Renal cortex interstitium (tissue), 15 donors: ENCODE measurements around the gene C1GALT1C1. TPM values are rescaled to one million over a fixed set of nuclear protein-coding genes. Genes with fewer than 3 reads are reported as not detected.
"Not testable (repeated sequence)": the region's sequence is repeated elsewhere in the genome, so short reads cannot be mapped to it uniquely, and the experiment has no call there.

Experiments used
- DNase-seq, 11 donors: peaks; one replicate each; pipeline ENCODE4 v3.0.0-alpha.2; 2013; ENCODE audit warnings: low read depth in 9 of 11, low spot score in 4 of 11; ENCODE audit errors: extremely low read depth in 1 of 11
- long read RNA-seq, 16 experiments: transcript quantifications; one replicate each; lab custom pipeline, GENCODE V29; 2026
- polyA plus RNA-seq, 3 donors: library from polyadenylated mRNA; unstranded; fragments of 120-200 nt; gene quantifications; one replicate each; pipeline ENCODE4 v1.2.1, GENCODE V29; 2013; ENCODE audit not compliant: insufficient read length in 3 of 3

Gene C1GALT1C1
- 10 to 100 TPM; 29.6 to 34.5 (median 30.1) TPM for polyA plus RNA-seq
- long read RNA-seq, donor 1, transcript C1GALT1C1-201 (2 exons, 1,613 nt): major isoform, 12 of 12 reads
- long read RNA-seq, donor 1, partial matches to known transcripts: 0 of 12 reads
- long read RNA-seq, donor 1, other reads (novel, unspliced or antisense): 0 of 12 reads
- long read RNA-seq, donor 2, transcript C1GALT1C1-201 (2 exons, 1,613 nt): major isoform, 10 of 11 reads
- long read RNA-seq, donor 2, partial matches to known transcripts: 0 of 11 reads
- long read RNA-seq, donor 2, other reads (novel, unspliced or antisense): 0 of 11 reads
- long read RNA-seq, donor 3, transcript C1GALT1C1-201 (2 exons, 1,613 nt): major isoform, 24 of 24 reads
- long read RNA-seq, donor 3, partial matches to known transcripts: 0 of 24 reads
- long read RNA-seq, donor 3, other reads (novel, unspliced or antisense): 0 of 24 reads
- long read RNA-seq, donor 4, transcript C1GALT1C1-201 (2 exons, 1,613 nt): major isoform, 13 of 13 reads
- long read RNA-seq, donor 4, partial matches to known transcripts: 0 of 13 reads
- long read RNA-seq, donor 4, other reads (novel, unspliced or antisense): 0 of 13 reads
- long read RNA-seq, donor 5, transcript C1GALT1C1-201 (2 exons, 1,613 nt): major isoform, 26 of 26 reads
- long read RNA-seq, donor 5, partial matches to known transcripts: 0 of 26 reads
- long read RNA-seq, donor 5, other reads (novel, unspliced or antisense): 0 of 26 reads
- long read RNA-seq, donor 6, transcript C1GALT1C1-201 (2 exons, 1,613 nt): major isoform, 19 of 19 reads
- long read RNA-seq, donor 6, partial matches to known transcripts: 0 of 19 reads
- long read RNA-seq, donor 6, other reads (novel, unspliced or antisense): 0 of 19 reads
- long read RNA-seq, donor 7, transcript C1GALT1C1-201 (2 exons, 1,613 nt): major isoform, 10 of 10 reads
- long read RNA-seq, donor 7, partial matches to known transcripts: 0 of 10 reads
- long read RNA-seq, donor 7, other reads (novel, unspliced or antisense): 0 of 10 reads
- long read RNA-seq, donor 8, transcript C1GALT1C1-201 (2 exons, 1,613 nt): major isoform, 32 of 32 reads
- long read RNA-seq, donor 8, partial matches to known transcripts: 0 of 32 reads
- long read RNA-seq, donor 8, other reads (novel, unspliced or antisense): 0 of 32 reads
- long read RNA-seq, donor 9, transcript C1GALT1C1-201 (2 exons, 1,613 nt): major isoform, 16 of 16 reads
- long read RNA-seq, donor 9, partial matches to known transcripts: 0 of 16 reads
- long read RNA-seq, donor 9, other reads (novel, unspliced or antisense): 0 of 16 reads
- long read RNA-seq, donor 10, transcript C1GALT1C1-201 (2 exons, 1,613 nt): major isoform, 19 of 19 reads
- long read RNA-seq, donor 10, partial matches to known transcripts: 0 of 19 reads
- long read RNA-seq, donor 10, other reads (novel, unspliced or antisense): 0 of 19 reads
- long read RNA-seq, donor 11, partial matches to known transcripts: 0 of 4 reads
- long read RNA-seq, donor 11, other reads (novel, unspliced or antisense): 0 of 4 reads
- long read RNA-seq, donor 12, transcript C1GALT1C1-201 (2 exons, 1,613 nt): major isoform, 8 of 8 reads
- long read RNA-seq, donor 12, partial matches to known transcripts: 0 of 8 reads
- long read RNA-seq, donor 12, other reads (novel, unspliced or antisense): 0 of 8 reads
- long read RNA-seq, donor 13, transcript C1GALT1C1-201 (2 exons, 1,613 nt): major isoform, 36 of 36 reads
- long read RNA-seq, donor 13, partial matches to known transcripts: 0 of 36 reads
- long read RNA-seq, donor 13, other reads (novel, unspliced or antisense): 0 of 36 reads
- long read RNA-seq, donor 14, transcript C1GALT1C1-201 (2 exons, 1,613 nt): major isoform, 23 of 23 reads
- long read RNA-seq, donor 14, partial matches to known transcripts: 0 of 23 reads
- long read RNA-seq, donor 14, other reads (novel, unspliced or antisense): 0 of 23 reads
- long read RNA-seq, donor 15, transcript C1GALT1C1-201 (2 exons, 1,613 nt): major isoform, 10 of 10 reads
- long read RNA-seq, donor 15, partial matches to known transcripts: 0 of 10 reads
- long read RNA-seq, donor 15, other reads (novel, unspliced or antisense): 0 of 10 reads
- long read RNA-seq, donor 16, transcript C1GALT1C1-201 (2 exons, 1,613 nt): major isoform, 47 of 114 reads
- long read RNA-seq, donor 16, partial matches to known transcripts: 67 of 114 reads
- long read RNA-seq, donor 16, other reads (novel, unspliced or antisense): 0 of 114 reads

DNA sequence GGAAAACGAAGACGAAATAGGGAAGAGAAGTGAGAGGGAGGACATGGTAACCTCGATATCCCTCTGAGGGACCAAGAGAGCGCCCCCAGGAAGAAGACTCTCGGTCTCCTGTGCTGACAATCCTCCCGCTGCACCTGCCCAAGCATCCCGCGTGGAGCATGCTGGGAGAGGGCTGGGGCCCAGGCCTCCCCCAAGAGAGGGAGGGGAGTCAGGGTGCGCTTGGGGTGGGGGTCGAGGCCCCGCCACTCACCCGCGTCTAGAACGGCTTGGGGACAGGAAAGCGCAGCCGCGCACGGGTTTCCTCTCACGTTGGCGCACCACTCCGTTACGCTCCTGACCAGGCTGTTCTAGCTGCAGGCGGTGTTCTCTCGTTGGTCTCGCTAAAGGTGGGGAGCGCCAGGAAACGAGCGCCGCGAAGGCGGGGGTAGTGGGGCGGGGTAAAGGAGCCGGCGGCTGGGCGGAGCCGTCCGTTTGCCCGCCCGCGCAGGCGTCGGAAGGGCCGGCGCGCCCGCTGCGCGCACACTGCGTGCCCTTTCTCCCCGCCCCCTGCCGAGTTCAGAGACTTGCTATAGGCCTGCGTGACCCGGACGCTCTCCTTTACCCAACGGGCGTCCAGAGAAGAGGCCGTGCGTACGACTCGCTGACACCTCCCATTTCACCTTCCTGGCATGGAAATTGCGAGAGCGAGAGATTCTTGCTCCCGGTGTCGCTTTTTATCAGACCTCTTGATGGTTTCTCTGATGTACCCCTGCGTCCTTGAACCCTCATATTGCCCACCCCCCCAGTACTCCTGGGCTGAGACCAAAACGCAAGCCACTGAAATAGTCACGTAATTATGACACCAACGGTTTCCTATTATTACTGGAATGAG is at the start of gene C1GALT1C1:
Gene C1GALT1C1 (minus strand): TSS at position 388 of the 871 bp plus-strand sequence. CDS start 2,888 bp downstream, outside the sequence.
- peak; percentile 56 to 86 (median 78) for DNase-seq

DNA sequence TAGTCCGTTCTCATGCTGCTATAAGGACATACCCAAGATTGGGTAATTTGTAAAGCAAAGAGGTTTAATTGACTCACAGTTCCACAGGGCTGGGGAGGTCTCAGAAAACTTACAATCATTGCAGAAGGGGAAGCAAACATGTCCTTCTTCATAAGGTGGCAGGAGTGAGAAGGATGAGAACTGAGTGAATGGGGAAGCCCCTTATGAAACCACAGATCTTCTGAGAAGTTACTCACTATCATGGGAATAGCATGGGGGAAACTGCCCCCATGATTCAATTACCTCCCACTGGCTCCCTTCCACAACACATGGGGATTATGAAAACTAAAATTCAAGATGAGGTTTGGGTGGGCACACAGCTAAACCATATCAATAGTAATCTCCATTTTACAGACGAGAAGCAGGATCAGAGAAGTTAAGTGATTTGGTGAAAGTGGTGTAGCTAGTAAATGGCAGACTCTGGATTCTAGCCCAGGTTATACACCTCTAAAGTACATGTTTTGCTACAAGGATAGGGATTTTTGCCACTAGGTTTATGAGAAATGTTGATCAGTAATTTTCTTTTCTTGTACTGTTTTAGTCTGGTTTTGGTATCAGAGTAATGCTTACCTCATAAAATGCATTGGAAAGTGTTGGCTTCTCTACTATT is 47.3 kb upstream of the C1GALT1C1 start:
- no peak for DNase-seq

DNA sequence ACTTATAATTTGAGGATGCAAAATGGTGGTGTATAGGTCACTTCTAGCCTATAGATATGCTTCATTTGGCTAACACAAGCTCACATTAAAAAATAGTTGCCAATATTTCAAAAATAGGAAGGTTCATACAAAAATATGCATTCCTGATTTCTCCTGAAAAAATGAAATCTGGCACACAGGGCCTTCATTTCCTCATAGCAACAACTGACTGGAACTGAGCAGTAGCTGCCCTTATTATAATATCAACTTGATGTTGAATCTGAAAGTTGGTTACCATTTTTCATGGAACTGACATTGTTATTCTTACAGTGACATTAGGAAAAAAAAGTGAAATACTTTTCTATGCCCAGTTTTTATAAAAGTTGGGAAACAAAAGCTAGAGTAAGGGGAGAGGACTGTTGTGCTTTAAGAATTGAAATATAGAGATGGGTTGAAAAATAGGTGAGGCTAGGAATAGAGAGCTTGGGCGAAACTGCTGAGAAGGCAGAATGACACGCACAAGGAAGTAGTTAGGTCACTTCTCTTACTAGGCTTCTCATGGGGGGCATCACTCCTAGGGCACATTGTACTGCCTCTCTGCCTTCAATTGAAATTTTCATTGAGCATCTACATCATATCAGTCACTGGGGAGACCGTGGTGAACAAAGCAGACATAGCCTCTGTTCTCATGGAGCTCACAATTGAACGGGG is 43.1 kb upstream of the C1GALT1C1 start:
- DNase-seq: no peak

DNA sequence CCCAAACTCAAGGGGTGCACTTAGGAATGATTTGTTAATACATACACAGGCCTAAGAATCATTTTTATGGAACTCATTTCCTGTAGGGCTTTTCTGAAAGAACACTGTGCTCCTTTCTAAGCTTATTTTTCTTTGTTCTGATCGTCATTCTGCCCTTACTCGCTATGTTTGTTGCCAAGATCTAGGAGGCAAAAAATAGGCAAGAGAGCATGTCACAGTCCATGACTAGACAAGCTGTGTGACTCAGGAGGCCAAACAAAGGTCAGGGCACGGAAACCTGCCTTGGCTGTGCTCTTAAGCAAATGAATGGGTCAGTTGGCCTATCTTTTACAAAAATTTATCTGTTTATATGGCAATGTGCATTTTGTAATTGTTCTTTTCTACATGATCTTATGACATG is 42.5 kb upstream of the C1GALT1C1 start:
- no peak for DNase-seq

DNA sequence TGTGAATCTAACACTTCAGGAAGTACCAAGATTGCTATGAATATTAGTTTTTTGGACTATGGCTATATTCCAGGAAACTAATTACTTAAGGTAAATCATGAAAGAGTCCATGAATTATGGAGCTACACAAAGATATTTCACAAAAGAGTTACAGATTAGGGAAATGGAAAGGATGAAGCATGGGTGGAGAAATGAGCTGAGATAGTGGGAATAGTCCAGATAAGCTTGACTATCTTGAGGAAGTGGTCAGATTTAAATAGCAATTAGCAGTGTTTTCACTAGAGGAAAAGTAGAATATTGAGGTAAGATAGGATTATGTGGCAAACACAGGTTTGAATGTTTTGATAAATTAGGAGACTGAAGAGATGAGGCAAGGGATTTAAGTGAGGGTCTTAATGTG is 42.1 kb upstream of the C1GALT1C1 start:
- DNase-seq: no peak

DNA sequence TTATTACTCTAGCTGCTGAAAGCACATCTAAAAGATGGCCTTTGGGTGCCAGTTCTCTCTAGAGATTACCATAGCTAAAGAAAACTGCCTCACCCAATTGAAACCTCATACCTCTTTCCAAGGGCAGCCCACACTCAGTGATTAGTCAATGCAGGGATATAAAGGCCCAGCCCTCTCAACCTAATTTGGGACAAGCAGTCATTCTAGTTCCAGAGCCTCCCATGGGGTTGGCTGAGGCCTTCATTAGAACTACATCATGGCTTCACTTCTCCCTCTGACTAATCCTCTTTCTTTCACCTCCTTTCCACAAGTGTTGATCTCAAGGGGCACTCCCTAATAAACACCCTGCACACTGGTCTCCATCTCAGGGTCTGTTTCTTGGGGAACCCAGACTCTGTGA is 38.5 kb upstream of the C1GALT1C1 start:
- DNase-seq: no peak

DNA sequence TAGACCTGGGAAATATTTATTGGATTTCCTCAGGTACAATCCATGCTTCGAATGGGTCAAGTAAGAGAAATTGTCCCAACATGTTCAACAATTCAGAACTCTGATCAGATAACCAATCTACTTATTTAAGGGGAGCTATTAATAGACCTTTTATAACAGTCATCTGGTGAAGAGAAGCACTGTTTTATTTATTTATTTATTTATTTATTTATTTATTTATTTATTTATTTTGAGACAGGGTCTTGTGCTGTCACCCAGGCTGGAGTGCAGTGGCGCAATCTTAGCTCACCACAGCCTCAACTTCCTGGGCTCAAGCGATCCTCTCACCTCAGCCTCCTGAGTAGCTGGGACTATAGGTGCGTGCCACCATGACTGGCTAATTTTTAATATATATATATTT is 34.7 kb upstream of the C1GALT1C1 start:
- DNase-seq: not testable (repeated sequence)

DNA sequence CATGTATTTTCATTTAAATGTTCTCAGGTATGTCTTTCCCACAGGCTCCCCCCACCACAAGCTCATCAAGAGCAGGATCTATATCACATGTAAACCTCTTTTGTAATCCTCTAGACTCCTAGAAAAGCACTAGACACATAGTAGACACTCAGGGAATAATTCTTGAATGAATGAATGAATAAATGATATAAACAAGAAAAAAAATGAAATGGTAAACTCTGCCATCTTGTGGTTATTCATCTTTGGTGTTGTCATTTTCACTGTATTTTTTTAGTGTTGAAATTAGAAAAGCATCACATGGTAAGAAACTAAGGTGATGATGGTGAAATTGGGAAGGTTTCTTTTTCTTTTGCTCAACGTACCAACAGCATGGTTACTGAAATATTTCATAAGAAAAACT is 34.2 kb upstream of the C1GALT1C1 start:
- DNase-seq: no peak

DNA sequence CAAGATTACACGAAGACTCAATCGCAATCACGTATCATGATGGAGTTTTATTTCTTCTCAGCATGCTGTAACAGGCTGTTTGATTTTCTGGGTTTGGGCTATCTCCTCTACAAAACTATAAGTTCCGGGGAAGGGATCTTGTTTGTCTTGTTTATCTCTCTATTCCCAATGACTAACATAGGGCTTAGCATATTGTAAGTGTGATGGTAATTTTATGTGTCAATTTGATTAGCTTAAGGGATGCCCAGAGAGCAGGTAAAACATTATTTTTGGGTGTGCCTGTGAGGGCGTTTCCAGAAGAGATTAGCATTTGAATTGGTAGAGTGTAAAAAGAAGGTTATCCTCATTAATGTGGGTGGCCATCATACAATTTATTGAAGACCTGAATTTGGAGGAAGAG is 32.8 kb upstream of the C1GALT1C1 start:
- DNase-seq: no peak

DNA sequence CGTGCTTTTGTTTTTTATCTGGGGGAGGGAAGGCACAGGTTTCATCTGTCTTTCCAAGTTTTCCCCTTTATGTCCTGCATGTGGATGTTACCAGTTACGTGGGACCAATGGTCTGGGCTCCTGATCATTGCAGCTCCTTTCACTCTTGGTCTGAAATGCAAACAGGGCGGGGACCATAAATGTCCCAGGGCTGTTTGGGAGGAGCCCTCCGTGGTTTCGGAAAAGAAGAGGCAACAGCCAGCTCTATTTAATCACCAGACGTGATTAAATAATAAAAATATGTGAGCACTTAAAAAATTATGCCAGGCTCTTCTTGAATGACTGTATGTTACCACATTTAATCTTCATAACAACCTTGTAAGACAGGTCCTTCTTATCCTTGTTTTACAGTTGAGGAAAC is 30.8 kb upstream of the C1GALT1C1 start:
- DNase-seq: no peak

DNA sequence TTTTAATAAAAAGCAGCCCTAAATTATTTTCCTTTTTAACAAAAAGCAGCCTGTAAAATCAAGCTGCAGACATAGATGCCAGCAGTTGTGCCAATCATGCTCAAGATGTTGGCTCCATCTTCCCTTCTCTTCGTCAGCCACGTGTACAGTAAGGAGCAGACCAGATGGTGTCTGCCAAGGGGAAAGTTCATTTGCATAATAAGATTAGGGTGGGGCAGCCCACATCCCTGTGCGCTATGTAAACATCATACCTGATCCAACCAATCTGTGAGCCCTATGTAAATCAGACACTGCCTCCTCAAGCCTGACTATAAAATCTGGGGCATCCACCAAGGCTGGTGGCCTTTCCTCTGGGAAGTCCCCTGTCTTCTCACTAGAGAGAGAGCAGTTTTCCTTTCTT is 23.1 kb upstream of the C1GALT1C1 start:
- DNase-seq: no peak

DNA sequence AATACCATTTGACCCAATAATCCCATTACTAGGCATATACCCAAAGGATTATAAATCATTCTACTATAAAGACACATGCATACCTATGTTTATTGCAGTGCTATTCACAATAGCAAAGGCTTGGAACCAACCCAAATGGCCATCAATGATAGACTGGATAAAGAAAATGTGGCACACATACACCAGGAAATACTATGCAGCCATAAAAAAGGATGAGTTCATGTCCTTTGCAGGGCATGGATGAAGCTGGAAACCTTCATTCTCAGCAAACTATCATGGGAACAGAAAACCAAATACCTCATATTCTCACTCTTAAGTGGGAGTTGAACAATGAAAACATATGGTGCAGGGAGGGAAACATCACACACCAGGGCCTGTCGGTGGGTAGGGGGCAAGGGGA is 22.4 kb upstream of the C1GALT1C1 start:
- not testable (repeated sequence) for DNase-seq

DNA sequence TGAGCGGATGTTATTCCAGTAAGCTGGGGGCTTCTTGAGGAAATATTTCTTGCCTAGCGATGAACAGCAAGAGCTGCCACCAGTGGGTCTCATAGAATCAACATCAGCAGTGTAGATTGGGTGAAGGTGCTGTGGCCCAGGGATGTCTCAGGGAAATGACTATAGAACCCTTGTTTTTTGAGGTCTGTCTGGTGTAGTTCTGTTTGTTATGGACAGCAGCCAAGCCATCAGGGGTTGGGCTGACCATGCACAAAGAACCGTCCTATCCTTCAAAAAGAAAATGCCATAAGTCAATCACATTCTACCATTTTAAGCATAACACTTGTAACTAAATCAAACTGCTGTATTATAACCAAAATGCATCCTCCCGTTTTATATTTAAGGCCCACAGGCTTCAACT is 17.3 kb upstream of the C1GALT1C1 start:
- DNase-seq: no peak

DNA sequence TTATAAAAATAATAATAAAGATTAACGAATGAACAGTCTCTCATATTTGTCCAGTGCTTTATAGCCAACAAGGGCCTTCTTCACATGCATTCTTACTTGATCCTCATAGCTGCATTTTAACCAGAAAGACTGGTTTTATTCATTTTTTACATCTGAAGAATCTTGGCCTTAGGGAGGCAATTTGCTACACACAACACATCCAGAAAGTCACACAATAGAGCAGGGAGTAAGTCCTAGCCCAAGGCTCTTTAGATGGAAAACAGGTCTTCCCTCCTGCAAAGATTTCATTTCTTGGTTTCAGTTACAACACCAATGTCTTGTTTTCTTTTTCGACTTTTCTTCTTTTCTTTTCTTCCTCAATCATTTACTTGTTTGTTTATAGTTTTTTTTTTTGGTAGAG is 13.0 kb upstream of the C1GALT1C1 start:
- DNase-seq: no peak

DNA sequence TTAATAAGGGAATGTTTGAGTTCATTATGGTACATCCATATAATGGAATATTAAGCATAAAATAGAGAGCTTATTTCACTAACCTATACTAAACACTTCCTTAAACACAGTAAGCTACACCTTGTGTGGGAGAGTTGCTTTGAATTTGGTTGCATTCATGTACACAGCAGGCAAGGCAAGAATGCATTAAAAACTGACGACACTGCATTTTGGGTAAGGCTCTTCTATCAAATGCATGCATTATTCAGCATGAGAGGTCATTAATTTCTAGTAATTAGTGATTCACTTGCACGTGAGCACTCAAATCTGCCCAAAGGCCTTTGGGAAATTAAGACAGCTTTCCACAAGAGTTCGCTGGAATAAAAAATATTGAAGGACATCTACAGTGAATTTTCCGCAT is 8.8 kb upstream of the C1GALT1C1 start:
- no peak for DNase-seq
